Keratinocyte (primary cell): ENCODE results near the gene AMBP. TPM values are rescaled to one million over a fixed set of nuclear protein-coding genes. Genes with fewer than 3 reads are reported as not detected.

Experiments
- DNase-seq: peaks from one replicate; pipeline ENCODE4 v3.0.0-alpha.2; 2011; ENCODE audit warnings: low read depth, missing footprints, low spot score
- FAIRE-seq: peaks from 2 replicates; lab custom pipeline; 2011; peaks lifted over from hg19 to GRCh38; lab: Jason Lieb, UNC
- H2AFZ ChIP-seq: 2 replicates; pipeline ENCODE4 v1.6.0; 2012; ENCODE audit warnings: low read length, control low read depth, inconsistent platforms; ENCODE audit not compliant: control insufficient read depth
- H3K27ac ChIP-seq: 2 replicates; pipeline ENCODE4 v1.5.1; 2011; ENCODE audit warnings: low read length; ENCODE audit not compliant: control insufficient read depth, insufficient read depth
- H3K27me3 ChIP-seq: 3 replicates; pipeline ENCODE4 v1.6.0; 2011; ENCODE audit warnings: low read length; ENCODE audit not compliant: control insufficient read depth, insufficient read depth; ENCODE audit errors: extremely low read depth
- H3K36me3 ChIP-seq, 2 experiments: 2 replicates in 1 of 2; 3 replicates in 1 of 2; pipeline ENCODE4 v1.5.1; 2011; ENCODE audit warnings: low read length in 2 of 2, mild to moderate bottlenecking in 1 of 2; ENCODE audit not compliant: control insufficient read depth in 2 of 2, insufficient read depth in 2 of 2; ENCODE audit errors: extremely low read depth in 1 of 2
- H3K4me1 ChIP-seq: 3 replicates; pipeline ENCODE4 v1.5.1; 2011; ENCODE audit warnings: low read length; ENCODE audit not compliant: control insufficient read depth, insufficient read depth; ENCODE audit errors: extremely low read depth
- H3K4me2 ChIP-seq: 3 replicates; pipeline ENCODE4 v1.6.0; 2011; ENCODE audit warnings: low read depth, low read length; ENCODE audit not compliant: control insufficient read depth, insufficient read depth; ENCODE audit errors: extremely low read depth
- H3K4me3 ChIP-seq, 3 experiments: fragments of 200-600 bp in 1 of 3; sonication (generic) in 1 of 3; 2 replicates in 2 of 3; 3 replicates in 1 of 3; pipeline ENCODE4 v1.5.1; 2011 to 2016; ENCODE audit warnings: low read length in 3 of 3, mild to moderate bottlenecking in 3 of 3, control low read depth in 2 of 3, inconsistent platforms in 1 of 3, low read depth in 1 of 3, mixed read lengths in 1 of 3, mixed run types in 1 of 3, moderate library complexity in 1 of 3; ENCODE audit not compliant: control insufficient read depth in 2 of 3, insufficient read depth in 2 of 3; ENCODE audit errors: extremely low read depth in 1 of 3
- H3K79me2 ChIP-seq: 2 replicates; pipeline ENCODE4 v1.6.0; 2012; ENCODE audit warnings: low read length; ENCODE audit not compliant: control insufficient read depth, insufficient read depth
- H3K9ac ChIP-seq: 3 replicates; pipeline ENCODE4 v1.6.0; 2011; ENCODE audit warnings: low read length; ENCODE audit not compliant: control insufficient read depth, insufficient read depth; ENCODE audit errors: extremely low read depth
- H3K9me1 ChIP-seq: 3 replicates; pipeline ENCODE4 v1.6.0; 2011; ENCODE audit warnings: low read length; ENCODE audit not compliant: control insufficient read depth, insufficient read depth; ENCODE audit errors: extremely low read depth
- H3K9me3 ChIP-seq: 2 replicates; pipeline ENCODE4 v1.5.1; 2012; ENCODE audit warnings: low read depth, low read length; ENCODE audit not compliant: control insufficient read depth
- H4K20me1 ChIP-seq: 3 replicates; pipeline ENCODE4 v1.6.0; 2011; ENCODE audit warnings: low read length; ENCODE audit not compliant: control insufficient read depth, insufficient read depth; ENCODE audit errors: extremely low read depth
- CTCF ChIP-seq, 3 experiments: IDR thresholded peaks in 1 of 3; conservative IDR thresholded peaks in 1 of 3; optimal IDR thresholded peaks in 1 of 3; 2 replicates in 2 of 3; 3 replicates in 1 of 3; pipeline versions ENCODE3 to v1.5.1; 2011; ENCODE audit warnings: low read length in 3 of 3, mild to moderate bottlenecking in 3 of 3, moderate library complexity in 2 of 3, control low read depth in 1 of 3, inconsistent platforms in 1 of 3; ENCODE audit not compliant: insufficient read depth in 2 of 3; ENCODE audit errors: extremely low read depth in 1 of 3
- EZH2 ChIP-seq: IDR thresholded peaks from one replicate; pipeline ENCODE4 v1.6.1; 2012; ENCODE audit warnings: inconsistent platforms, mild to moderate bottlenecking, low read length, moderate library complexity
- dilution Hi-C: fragments of 300-500 bp; cut with MboI; formaldehyde crosslinking; loops from one replicate; pipeline ENCODE4 v1.7.0; 2020; ENCODE audit warnings: low sequenced_read_pairs; ENCODE audit not compliant: extremely low pct_ligation_motif_present
- polyA plus RNA-seq, 5 experiments: library from polyadenylated mRNA; depleted of rRNA in 3 of 5; stranded (reverse) in 3 of 5; stranded (forward) in 1 of 5; unstranded in 1 of 5; fragments of >200 nt; gene quantifications; 1 replicate in 1 of 5; 2 replicates in 3 of 5; 3 replicates in 1 of 5; pipeline versions ENCODE4 v1.2.1 to v1.2.3, GENCODE V29; 2011 to 2012; ENCODE audit warnings: missing spikeins in 2 of 5, low read depth in 1 of 5, low replicate concordance in 1 of 5

Gene AMBP
- polyA plus RNA-seq, 1 donor (not counting 4 experiments of a cell fraction or from before 2014, with no cell fraction given), result not detected

- H3K4me1 ChIP-seq, result no peaks in the 10 kb centered on the region
- no peaks in the 10 kb centered on the region for H3K27me3 ChIP-seq
- dilution Hi-C loops, result no loop called here
- peaks cover 0 to 6% of the 10 kb centered on the region in 2 experiments for H3K36me3 ChIP-seq
- FAIRE-seq (no peak), DNase-seq (no peak)
- no peak overlapping the region for H2AFZ ChIP-seq
- H3K4me2 ChIP-seq, result no peak overlapping the region
- no peak overlapping the region for H3K4me3 ChIP-seq
- TF ChIP-seq EZH2, result no peak
- TF ChIP-seq CTCF (optimal IDR thresholded peaks at IDR 0.05 in 1 of 3, IDR thresholded peaks at IDR 0.05 in 1 of 3, conservative IDR thresholded peaks at IDR 0.05 in 1 of 3; ENCODE audit: extremely low read depth in 1 of 3, insufficient read depth in 2 of 3, low read length in 3 of 3), result no peak
- H3K9me3 ChIP-seq, result no peaks in the 10 kb centered on the region
- H3K27ac ChIP-seq, result no peak overlapping the region
- no peaks in the 10 kb centered on the region for H4K20me1 ChIP-seq
- no peak overlapping the region for H3K9ac ChIP-seq
- no peaks in the 10 kb centered on the region for H3K79me2 ChIP-seq
- no peaks in the 10 kb centered on the region for H3K9me1 ChIP-seq
Measured at GRCh38 chr9:114021578-114021977, 56.5 kb downstream of the AMBP start.

GRCh38 chr9:114017741-114018715, 60.1 kb downstream of the AMBP start:
- Histone ChIP-seq H3K9ac (no peak overlapping the region), H4K20me1 (no peaks in the 10 kb centered on the region), H2AFZ (no peak overlapping the region), H3K79me2 (no peaks in the 10 kb centered on the region), H3K4me1 (no peaks in the 10 kb centered on the region), H3K9me3 (no peaks in the 10 kb centered on the region), H3K27me3 (no peaks in the 10 kb centered on the region), H3K36me3 (peaks cover 0 to 3% of the 10 kb centered on the region in 2 experiments), H3K4me2 (no peak overlapping the region), H3K9me1 (no peaks in the 10 kb centered on the region), H3K4me3 (no peak overlapping the region), H3K27ac (no peak overlapping the region)
- dilution Hi-C loops, result no loop called here
- FAIRE-seq (no peak), DNase-seq (no peak)
- TF ChIP-seq CTCF (optimal IDR thresholded peaks at IDR 0.05 in 1 of 3, IDR thresholded peaks at IDR 0.05 in 1 of 3, conservative IDR thresholded peaks at IDR 0.05 in 1 of 3; ENCODE audit: extremely low read depth in 1 of 3, insufficient read depth in 2 of 3, low read length in 3 of 3) (no peak), EZH2 (no peak)
